RPMI7951 (cell line): Measurements from ENCODE around the gene NHSL2. TPM values are rescaled to one million over a fixed set of nuclear protein-coding genes. Genes with fewer than 3 reads are reported as not detected.
"Not testable (repeated sequence)": the region's sequence is repeated elsewhere in the genome, so short reads cannot be mapped to it uniquely, and the experiment has no call there.

Source experiments
- DNase-seq: peaks from one replicate; pipeline ENCODE4 v3.0.0-alpha.2; 2012; ENCODE audit warnings: low read depth
- total RNA-seq: library from RNA; depleted of rRNA; stranded (reverse); fragments of >200 nt; shearing (Covaris generic); gene quantifications from 2 replicates; pipeline ENCODE4 v1.2.3, GENCODE V29; 2014

Gene NHSL2
- total RNA-seq, 1 experiment from 2014 or later = 0.36 TPM

DNA sequence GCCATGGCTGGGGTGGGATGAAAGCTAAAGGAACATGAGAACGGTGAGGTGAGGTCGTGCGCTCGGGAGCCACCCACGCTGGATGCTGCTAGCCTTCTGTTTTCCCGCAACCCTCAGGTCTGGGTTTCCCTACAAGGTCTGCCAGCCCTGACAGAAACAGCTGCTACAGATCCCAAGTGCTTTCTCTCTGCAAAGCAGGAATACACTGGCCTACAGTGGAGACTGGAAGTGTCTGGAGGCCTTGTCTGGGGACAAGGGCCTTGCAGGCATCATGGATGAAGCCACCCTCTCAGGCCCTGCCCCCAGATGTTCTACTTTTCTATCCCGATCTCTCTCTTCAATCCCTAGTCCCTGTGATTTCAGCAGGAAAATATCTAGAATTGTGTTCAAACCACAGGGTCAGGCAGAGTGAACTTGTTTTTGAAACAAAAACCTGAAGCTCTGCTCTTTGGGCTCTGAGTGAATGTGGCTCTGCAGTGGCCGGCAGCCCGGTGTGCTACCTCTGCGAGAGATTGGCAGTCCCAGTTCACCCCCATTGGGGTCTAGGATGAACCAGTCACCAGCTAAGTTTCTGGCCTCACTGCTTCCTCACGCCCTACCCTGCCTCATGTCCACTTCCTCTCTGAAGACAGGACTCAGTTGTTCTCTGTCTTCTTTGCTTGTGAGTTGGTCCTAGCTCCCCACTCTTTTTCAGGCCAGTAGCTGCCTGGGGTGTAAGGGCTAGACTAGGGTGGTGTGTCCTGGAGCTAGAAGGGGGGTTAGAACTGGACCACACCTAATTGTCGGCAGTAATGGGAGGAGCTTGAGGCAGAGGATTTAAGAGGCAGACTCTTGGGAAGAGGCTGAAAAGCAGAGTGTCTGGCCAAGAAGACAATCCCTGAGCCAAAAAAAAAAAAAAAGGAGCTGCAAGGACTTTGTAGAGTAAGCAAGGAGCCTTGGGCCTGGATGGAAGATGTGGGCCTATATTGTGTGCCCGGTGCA lies 131.5 kb downstream of the NHSL2 start:
- DNase-seq = no peak

DNA sequence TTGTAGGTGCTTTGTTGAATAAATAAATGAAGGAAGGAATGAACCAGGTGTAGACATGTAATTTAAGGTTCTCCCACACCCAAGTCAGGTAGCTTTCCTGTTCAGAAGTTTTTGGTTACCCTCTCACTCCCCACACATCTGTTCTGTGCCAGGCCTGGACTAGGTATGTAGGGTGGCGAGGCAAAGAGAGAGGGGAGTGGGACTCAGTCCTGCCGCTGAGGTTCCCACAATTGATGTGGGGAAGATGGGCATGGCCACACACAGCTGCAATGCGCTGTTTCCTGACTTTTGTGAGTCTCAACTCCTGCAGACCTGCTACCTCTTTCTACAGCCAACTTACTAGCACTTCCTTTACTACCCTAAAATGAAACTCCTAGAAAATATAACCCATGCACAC lies 132.2 kb downstream of the NHSL2 start:
- no peak for DNase-seq

DNA sequence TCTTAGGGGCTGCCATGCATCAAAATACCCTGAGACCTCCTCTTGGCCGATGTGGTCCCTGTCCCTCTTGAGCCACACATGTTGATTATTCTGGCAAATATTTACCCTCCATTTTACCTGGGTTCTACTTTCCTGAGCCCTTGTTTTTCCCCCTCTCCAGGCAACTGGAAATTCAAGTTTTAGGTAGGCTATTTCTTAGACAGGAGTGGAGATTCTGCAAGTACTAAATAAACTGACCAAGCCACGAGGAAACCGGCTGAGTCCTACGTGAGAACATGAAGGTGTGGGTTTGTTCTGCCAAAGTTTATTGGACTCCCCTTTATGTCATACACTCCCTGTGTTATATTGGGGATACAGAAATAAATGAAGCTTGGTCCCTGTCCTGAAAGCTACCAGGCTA lies 133.0 kb downstream of the NHSL2 start:
- no peak for DNase-seq

DNA sequence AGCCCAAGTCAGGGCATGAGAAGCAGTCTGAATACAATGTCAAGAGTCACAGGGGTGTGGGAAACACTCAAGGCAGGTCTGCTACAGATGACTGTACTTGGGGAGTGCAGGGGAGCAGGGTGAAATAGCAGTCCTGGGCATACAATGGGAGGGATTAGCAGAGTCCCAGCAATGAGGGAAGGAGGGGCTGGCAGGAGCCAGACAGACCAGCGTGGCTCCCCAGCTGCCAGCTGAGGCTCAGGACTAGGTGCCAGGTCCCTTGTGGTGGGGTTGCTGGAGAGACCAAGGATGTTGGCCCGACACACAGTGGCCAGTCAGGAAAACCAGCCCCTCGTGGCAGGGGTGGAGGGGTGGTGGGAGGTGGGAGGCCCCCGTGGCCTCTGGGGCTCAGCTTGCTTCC lies 134.5 kb downstream of the NHSL2 start:
- DNase-seq = no peak

DNA sequence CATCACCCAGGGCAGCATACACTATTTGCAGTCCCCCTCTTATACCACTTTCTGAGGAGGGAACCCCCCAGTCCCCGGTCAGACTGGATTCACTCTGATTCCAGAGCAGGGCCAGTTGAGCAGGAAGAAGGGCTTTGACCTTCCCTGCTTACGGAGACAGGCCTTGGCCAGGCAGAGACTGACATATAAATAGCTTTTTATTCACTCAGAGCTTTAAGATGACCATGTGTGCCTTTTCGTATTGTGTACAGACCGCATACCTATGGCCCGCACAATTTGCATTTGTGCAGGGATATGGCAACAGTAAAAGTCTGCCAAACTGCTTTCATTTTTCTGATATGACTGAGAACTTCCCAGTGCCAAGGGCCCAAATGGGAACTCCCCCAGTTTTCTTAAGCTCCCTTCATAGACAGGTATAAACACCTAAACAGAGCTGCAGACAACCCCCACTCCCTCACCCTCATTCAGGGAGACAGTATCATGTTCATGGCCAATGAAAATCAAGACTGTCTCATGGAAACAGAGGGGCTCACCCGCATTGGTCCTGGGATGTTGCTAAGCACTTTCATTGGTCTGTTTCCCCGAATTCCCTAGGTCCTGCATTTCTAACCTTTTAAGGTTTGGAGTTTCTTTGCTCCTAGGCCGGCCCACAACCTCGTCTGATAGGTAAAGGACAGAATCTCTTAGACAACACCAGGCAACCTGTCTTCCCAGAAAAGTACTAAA lies 135.1 kb downstream of the NHSL2 start:
- peak; percentile 41 for DNase-seq

DNA sequence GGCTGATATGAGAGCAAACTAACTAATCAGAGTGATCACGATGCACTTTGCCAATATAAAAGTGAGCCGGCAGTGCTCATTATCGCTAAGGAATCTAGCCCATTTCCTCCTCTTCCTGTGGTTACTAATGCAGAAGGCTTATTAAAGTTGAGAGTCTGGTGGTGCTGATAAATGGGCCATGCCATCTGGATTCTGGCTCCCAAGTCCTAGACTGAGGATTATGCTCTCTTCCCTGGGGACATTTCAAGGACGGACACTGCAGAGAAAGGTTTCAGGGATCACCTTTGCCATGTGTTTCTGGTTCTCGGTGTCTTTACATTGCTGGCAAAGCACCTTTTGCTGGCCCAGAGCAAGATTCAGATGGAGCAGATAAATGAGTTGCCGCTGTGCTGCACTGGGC lies 135.8 kb downstream of the NHSL2 start:
- DNase-seq = peak; percentile 58

DNA sequence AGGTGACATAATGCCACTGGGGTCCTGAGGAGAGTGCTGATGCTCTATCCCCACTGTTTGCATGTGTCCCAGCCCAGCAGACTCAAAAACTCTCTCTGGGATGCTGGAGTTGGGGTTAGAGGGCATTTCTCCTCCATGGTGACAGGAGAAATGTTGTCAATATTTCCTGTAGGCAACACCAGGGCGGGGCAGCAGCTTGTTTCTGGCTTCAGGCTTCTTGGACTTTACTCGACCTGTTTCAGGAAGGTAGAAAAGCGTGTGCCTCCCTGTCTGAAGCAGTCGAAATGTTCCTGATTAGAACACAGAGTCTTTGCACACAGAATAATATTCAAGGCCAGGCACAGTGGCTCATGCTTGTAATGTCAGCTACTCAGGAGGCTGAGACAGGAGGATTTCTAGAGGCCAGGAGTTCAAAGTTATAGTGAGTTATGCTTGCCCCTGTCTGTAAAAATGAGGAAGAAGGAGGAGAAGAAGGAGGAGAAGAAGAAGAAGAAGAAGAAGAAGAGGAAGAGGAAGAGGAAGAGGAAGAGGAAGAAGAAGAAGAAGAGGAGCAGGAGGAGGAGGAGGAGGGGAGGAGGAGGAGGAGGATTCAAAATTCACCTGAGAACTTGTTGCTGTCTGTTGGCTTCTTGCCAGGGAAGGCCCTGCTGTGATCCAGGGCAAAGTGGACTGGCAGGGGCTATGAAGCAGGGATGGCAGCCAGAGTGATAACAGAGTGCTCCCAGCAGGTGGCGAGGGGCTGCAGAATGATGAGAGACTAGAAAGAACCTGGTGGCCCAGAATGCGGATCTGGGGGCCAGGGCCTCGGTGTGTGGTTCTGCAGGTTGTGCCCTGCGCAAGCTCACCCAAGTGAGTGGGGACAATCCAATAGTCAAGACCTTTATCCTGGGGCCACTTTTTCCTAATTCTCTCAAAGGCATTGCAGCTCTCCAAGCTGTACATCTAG lies 138.1 kb downstream of the NHSL2 start:
- no peak for DNase-seq

DNA sequence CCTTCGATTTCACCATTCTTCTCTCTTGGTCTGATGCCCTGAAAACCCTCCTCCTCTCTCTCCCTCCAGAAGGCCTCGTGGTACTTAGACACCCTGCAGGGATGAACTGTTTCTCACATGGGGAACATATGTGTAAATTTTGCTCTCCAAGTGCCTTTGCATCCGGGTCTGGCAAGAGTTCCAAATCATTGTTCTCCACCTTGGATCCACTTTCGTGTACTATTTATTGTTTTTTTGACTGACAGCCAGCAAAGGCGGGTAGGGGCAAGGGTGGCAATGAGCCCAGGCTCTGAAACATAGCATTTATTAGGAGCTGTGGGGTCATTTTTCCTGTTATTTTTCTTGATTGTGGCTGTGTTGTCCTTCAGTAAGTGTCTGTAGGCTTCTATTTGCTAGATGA lies 139.4 kb downstream of the NHSL2 start:
- DNase-seq = peak; percentile 61

DNA sequence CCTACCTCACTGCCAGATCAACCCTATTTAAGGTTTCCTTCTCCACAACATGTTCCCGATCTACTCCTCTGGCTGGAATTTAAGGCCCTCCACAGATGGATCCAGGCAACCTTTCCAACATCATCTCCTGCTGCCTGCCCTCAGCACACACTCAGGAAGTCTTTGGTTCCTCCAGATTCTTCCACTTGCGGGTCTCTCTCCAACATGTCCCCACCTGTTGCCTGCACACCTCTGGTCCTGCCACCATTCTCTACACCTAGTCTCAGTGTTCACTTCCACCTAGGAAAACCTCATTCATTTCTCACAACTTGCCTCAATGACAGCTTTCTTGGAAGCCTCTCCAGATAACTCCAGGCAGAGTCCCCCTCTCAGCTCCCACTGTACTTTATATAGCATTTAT lies 140.9 kb downstream of the NHSL2 start:
- no peak for DNase-seq

DNA sequence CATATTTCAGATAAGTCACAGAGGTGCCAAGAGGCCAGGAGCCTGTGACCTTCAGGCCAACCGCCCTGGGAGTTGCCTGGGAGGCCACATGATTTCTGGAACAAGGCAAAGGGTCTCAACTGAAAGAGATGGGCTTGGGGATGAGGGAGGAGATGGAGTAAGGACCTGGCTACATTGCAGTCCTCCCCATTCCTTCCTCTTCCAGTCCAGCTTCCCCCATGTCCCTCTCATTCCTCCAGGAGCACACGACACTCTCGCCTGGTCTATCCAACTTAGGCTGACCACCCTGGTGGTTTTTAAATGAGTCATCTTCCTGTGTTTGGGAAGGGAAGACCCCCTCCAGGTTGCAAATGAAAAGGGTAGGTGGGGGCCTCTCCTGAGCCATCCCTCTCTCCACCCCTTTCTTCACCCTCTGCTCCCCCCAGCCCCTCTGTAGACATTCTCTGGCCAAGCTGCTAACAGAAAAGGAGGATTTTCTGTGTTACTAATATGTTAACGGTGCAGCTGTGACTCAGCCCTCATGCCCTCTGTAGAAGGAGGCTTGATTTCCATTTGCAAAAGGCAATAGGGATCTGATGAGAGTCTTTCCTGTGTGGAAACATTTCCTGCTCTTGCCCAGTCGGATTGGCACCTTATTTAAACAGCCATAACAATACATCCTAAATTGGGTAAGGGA lies 141.9 kb downstream of the NHSL2 start:
- DNase-seq = no peak

DNA sequence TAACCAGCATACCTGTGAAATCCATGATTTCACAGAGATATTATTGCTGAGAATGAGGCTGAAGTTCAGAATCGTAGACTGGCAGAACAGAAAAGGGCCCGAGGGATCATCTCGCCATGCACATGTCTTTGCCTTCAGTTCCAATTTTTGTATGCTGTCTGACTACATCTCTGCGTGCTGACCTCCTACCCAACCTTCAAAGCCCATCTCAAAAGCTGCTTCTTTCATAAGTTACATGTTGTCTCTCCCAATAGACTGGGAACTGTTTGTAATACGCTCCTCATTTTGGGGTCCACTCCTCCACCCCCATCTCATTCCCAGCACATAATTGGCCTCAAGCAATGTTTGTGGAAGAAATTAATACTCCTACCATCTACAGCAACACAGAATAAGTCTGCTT lies 142.9 kb downstream of the NHSL2 start:
- DNase-seq = no peak

DNA sequence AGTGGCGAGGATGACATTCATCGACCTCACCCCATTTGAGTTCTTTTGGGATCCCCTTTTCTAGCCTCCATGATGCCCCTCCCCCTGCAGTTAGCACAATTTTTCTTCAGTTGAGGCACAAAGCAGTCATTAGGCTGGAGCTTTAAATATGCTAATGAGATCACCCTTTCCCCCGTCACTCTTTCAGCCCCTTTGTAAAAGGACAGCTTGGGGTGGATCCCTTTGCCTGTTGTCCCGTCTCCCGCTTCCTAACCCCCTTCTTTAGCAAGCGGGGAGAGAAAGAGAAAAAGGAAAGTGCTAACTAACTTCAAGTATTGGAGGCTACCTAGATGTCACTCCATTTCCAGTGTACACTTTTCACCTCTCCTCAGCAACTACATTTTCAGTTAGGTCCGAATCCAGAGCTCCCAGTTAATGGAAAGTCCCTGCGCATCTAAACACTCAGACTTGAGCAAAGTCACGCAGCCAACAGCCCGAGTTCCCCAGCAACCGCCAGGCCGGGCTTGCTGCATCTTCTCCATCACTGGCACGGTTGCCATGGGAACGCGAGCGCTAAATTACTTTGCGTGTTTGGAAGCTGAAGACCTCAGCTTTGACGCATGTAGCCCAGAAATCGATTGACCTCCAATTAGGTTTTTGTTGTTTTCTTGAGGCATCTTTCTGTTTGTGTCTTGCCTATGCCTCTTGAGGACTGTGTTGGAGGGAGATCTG lies 144.3 kb downstream of the NHSL2 start:
- no peak for DNase-seq

DNA sequence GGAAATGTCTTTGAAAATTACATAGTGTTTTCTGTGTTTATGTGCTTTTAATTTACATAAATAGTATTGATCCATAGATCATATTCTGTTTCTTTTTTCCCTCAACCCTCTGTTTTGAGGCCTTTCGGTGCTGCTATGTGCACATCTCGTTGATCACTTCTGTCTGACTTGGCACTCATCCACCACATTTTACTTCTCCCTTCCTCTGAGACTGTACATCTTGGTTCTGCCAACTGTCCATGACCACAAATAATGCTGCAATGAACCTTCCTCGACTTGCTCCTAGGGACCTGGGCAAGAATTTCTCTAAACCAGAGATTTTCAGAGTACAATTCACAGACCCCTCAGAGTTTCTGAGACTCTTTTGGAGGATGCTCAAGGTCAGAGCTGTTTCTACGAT lies 146.7 kb downstream of the NHSL2 start:
- DNase-seq = no peak

DNA sequence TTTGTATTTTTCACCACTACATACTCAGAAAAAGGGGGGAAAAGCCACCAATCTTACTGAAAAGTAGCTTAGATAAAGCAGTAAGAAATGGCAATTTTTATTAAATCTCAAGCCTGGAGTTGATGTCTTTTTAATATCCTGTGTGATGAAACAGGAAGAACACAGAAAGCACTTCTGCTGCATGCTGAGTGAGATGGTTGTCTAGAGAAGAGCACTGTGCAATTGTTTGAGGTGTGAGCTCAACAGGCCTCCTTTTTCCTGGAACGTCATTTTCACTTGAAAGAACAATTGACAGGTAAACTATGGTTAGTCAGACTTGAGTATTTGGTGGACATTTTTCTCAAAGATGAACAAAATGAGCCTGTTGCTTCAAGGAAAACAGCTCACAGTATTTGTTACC lies 147.2 kb downstream of the NHSL2 start:
- no peak for DNase-seq

DNA sequence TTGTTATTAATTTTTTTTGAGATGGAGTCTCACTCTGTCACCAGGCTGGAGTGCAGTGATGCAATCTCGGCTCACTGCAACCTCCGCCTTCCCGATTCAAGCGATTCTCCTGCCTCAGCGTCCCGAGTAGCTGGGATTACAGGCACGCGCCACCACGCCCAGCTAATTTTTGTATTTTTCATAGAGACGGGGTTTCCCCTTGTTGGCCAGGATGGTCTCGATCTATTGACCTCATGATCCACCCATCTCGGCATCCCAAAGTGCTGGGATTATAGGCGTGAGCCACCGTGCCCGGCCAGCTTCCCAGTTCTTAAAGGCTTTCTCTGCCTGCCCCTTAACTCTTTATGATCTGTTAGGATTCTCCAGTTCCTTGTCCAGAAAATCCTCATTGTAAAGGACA lies 147.7 kb downstream of the NHSL2 start:
- not testable (repeated sequence) for DNase-seq

DNA sequence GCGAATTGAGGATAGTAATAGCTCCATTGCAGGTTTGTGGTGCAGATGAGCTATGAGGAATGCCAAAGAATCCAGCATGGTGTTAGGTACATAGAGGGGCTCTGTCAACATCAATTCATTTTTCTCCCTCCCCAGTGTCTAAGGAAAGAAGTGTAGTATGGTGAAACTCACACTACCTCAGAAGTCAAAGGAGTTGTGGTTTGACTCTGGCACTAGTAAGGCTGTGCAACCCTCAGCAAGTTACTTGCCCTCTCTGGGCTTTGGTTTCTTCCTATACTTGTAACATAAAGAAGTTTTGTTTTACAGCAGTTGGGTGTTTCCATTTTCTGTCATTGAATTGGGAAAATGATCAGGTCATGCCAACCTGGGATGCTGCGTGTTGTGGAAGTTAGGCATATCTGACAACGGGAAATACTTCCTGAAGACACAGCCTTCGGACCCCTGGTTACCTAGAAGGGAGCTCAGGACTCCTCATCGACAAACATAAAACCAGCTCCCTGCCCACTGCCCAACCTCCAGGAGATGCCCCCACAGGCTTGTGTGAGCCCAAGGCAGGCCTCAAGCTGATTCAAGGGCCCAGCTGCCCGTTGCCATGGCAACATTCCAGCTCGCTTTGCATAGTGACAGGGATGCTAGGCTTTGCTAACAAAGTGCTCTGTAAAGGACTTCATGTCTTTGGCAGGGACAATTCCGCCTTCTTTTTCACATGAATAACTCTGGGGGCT lies 149.7 kb downstream of the NHSL2 start:
- DNase-seq = no peak

DNA sequence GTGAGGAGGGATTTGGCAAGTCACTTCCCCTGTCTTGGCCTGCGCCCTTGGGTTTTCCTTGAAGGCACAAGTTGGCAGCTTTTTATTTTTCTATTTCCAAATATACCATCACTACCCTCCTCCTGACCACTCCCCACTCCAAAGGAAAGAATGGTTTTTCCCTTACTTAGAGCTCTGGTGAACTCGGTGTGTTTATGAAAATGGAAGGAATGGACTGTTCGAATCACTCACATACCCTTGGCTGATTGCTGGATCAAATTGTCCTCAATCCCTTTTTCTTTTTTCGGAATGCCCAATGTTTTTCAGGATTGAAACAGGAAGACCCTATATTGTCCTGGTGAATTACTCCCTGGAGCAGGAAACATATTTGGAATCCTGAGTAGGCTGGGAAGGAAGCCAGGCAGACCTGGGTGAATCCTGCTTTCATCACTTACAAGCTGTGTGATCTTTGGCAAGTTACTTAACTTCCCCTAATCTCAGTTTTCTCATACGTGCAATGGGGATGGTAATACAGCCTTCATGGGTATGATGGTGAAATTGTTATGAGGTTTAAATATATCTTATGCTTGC lies 150.4 kb downstream of the NHSL2 start:
- DNase-seq = no peak

DNA sequence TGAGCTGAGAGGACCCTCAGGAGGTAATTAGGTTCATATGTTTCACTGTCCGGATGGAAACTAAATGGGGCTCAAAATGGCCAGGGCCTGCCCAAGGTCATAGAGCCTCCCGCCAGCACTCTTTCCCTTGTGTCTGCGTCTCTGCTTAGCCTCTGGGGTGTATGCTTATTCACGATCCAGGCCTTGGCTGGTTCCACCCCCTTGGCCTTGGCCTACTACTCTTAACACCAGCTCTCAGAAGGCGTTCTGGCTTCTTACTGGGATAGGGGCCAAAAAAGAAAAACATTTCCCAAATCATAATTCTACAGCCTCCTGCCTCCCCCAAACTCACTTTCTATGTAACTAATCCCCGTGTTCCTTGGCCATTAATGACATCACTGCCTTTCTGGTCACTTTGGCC lies 152.3 kb downstream of the NHSL2 start:
- DNase-seq = no peak

DNA sequence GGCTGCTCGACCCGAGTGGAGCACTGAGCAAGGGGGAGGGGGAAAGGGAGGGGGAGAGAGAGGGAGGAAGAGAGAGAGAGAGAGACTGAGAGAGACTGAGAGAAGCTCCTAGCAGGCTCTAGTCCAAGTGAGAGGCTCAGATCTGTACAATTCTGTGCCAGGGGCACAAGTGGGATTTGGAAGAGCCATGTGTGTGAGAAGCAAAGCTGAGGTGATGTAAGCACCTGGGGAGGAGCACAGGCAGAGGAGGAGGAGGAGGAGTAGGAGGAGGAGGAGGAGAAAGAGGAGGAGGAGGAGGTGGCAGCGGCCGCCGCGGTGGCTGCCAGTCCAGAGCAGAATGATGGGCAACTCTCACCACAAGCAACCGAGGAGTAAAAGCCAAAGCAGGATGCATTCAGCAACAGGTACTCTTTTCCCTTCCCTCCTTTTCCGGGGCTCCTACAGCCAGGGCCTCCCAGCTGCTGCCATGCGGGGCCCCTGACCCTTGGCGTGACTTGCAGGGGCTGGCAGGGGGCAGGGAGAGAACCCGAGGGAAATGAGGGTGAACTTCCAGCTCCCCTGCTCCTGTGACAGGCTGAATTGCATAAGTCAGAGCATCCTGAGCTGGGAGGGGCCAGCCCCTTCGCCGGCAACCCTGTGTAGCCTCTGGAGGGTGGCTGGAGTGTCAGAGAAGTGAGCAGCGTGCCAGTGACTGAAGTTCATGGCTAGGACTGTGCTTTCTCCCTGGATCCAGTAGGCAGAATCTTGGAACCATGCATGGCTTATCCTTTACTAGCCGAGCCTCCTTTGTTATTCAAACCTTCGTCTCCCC lies 158.9 kb downstream of the NHSL2 start:
- no peak for DNase-seq
